GM20431 (cell line): ENCODE results near the gene R3HDM2.

Experiments used
- in situ Hi-C: fragments of 300-500 bp; cut with MseI, MboI; formaldehyde crosslinking; loops from one replicate; pipeline ENCODE4 v1.15.0; 2020; ENCODE audit warnings: low sequenced_read_pairs; ENCODE audit not compliant: unreplicated experiment

The R3HDM2 gene

GRCh38 chr12:57430931-57431566 lies at the start of gene R3HDM2:
Gene R3HDM2 (minus strand): TSS chr12:57431043. CDS start chr12:57310428, 120,615 bp downstream.
- in situ Hi-C loops = no loop called here

DNA sequence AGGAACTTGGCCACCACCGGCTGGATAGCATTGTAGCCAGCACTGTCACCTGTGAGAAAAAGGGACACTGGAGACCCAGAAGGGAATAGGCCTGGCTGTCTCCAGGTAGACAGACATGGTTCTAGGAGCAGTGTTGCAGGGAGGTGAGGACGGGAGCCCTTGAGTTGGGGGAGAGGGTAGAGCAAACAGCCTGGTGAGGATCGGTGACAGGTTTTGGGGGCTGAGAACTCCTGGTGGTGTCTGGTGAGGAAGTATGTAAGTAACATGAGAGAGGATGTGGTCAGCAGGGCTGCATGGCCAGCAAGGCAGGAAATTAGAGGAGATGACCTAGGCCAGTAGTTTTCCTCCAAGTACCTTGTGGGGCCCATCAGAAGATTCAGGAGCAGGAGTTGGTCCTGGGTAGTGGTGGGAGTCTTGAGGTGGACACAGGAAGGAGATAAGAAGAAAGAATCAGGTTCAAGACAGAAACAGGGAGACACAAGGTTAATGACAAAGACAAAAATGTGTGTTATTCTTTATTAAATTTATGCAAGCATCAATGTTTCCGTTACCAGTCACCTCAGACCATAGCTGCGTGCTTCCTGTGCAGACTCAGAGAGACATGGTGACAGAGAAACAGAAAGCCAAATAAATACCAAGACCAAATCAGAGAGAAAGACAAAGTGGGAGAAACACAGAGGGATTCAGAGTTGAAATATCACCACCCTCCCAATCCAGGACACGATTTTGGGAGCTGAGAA lies 48.7 kb upstream of the R3HDM2 start, which contains the start of gene ARHGAP9:
TSS of gene ARHGAP9 (minus strand) at position 491 of the 740 bp plus-strand sequence. CDS start at position 31, 460 bp downstream.
- in situ Hi-C loops = no loop called here

DNA sequence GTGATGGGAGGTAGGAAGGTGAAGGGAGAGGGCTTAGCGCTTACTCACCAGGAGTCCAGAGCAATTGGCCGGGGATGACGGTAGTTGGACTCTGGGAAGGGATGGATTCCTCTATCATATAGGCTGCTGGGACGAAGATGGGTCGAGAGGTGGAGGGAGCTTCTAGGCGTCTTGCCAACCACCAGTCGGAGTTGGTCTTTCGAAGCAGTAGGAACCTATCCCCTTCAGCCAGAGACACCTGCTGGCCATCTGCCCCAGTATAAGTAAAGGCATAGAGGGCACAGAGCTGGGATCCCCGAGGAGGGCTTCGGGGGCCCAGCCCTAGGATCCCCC lies 48.2 kb upstream of the R3HDM2 start:
- in situ Hi-C loops = no loop called here

DNA sequence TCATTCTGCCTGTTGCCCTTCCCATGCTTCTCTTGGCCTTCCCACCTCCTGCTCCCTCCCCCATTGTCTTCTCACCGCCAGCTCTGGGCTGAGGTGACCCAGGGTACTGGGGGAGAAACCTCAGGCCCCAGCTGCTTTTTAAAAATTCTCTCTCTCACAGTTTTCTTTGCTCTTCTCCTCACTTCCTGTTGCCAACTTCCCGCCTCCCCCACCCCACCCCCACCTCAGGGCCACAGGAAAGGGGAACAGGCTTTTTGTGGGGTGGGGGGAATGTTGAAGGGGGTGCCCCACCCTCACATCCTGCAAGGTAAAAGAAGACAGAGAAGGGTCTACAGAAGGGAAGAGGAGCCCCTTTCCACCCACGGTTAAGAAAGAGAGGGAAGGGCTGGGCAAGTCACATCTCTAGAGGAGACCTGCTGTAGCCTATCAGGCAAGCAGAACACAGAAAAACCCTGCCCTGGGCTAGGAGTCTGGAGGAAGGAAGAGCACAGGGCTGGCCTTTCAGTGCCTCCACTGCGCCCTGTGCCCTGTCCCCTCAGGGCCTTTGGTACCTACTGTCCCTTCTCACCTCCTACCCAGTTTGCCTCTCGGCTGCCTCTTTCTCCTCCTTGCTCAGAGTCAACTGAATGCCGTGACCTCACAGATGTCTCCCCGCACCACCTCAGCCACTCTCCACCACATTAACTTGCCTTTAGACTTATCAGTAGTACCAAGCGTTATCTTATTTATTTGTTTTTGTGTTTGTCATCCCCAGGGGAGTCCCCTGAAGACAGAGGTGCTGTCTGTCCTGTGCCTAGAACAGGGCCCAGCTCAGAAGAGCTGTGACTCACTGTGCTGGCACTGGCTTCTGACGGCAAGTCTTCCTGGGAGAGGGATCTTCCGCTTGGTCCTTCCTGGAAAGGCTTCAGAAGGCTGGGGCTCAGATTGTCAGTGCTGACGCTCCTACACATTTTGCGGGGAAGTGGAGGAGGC lies 47.2 kb upstream of the R3HDM2 start:
- in situ Hi-C loops = no loop called here

GRCh38 chr12:57476993-57477709 lies 46.3 kb upstream of the R3HDM2 start:
- in situ Hi-C loops = no loop called here

DNA sequence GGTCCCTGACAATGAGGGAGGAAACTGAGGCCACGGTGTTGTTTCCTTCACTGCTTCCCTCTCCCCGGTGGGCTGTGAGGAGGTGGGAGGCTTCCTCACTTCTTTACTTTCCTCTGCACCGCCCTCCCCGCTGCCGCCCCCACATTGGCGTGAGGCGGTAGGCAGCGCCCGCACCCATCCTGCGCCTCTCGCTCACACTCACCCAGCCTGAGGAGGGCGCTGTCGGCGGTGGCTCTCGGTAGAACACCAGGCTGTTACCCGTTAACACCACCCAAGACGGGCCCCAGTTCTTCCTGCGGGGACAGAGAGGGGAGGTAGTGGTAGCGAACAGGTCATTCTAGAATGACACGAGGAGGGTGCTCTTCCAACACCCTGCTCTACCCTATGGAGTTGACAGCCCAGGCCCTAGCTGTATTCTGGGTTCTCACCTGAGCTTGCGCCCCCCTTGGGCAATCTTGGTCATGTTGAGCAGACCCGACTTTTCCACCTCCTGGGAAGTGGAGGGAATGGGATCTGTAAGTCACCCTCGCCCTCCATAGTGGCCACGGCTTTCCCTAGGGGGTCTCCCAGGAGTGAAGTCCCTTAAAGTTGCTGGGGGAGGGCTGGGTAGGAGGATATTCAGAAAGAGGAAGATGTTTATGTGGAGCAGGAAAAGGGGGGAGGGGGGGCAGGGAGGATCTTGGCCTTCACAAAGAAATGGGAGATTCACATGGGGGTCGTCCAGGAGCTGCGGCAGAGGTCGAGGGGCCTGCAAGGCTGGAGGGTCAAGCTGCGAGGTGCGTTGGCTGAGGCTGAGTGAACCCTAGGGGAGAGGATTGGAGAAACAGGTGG lies 45.5 kb upstream of the R3HDM2 start:
- in situ Hi-C loops = no loop called here

DNA sequence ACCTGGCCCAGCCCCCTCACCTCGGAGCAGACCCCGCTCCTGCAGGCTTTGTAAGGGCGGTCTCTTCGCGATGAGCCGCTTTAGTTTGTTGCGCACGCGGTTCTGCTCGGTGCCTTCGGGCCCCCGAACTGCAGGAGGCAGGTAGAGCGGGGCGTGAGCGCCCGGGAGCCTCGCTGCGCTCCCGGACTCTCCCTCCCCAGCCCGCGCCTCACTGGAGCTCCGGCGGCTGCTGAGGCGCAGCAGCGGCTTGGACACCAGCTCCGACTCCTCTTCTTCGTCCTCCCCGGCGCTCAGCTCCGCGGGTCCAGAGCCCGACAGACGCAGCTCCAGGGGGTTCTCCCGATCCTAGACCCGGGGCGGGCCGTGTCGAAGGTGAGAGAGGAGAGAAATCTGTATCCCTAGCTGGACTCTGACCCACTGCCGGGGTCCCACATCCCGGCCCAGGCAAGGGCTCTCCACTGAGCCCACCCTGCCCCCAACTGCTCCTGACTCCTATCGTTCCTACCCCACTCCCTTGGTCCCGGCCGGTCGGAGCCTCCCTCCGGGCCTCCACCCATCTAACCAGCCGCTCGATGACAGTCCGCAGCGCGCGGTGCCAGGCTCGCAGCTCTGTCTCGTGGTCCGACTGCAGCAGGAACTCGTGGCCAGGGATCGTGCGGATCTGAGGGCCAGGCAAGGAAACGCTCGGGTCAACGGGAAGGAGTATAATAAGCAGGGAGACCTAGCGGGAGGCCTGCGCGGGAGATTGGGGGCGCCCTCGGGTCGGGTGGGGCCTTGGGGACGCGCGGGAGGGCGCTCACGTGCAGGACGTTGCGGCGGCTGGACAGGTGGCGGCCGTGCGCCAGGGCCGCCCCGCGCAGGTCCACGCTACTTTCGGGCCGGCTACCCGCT lies 44.7 kb upstream of the R3HDM2 start:
- in situ Hi-C loops = no loop called here

DNA sequence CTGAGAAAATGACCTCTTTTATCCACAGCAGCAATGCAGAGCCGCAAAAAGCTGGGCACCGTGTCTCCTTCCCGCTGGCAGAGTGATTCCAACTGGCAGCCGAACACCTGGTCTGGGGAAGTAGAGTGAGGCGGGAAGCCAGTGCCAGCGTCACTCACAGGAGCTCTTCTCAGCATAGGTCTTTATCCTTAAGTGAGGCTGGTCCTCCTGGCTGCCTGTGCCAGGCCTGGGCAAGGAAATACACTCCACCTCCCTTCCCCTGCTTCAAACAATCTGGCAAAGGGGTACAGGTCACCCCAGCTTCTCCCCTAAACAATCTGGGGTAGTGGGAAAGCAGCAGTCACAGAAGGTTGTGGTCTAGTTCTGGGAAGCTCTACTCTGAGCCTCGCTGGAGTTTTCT lies 44.0 kb upstream of the R3HDM2 start:
- in situ Hi-C loops = no loop called here

DNA sequence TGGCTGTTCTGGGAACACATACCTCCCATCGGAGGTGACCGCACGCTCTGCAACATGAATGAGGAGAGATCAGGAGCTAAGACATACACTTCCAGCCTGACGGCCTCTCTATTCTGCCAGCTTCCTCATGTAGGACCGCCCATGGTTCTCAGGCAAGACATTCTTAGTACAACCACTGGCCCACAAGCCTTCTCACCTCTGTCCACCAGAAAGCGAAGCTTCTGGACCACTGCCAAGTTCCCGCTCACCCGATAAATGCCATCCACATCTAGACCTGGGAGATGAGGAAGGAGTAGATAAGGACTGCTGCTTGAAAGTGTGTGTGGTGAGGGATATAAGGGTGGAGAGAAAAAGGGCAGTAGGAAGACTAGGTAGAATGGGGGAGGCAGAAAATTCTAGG lies 43.6 kb upstream of the R3HDM2 start:
- in situ Hi-C loops = no loop called here

GRCh38 chr12:57473886-57474285 lies 43.0 kb upstream of the R3HDM2 start:
- in situ Hi-C loops = no loop called here

- in situ Hi-C loops = no loop called here
Observed at GRCh38 chr12:57473392-57473791, 42.5 kb upstream of the R3HDM2 start.

DNA sequence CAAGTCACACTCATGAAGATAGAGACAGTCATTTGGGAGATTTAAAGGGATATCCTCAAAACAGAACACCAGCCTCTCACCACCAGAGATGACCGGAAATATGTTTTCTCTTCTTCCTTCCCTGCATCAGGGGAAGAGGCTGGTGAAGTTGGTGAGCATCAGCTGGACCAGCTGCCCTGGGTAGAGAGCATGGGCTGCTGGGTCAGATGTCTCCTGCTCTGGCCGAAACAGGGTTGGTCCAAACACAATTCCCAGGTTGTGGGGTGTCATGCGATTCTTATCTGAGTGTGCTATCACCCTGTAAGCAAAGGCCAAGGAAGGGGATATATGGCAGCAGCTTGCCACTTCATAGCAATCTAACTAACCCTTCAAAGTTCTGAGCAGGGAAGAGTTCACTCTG lies 41.5 kb upstream of the R3HDM2 start:
- in situ Hi-C loops = no loop called here

- in situ Hi-C loops = no loop called here
Observed at GRCh38 chr12:57471661-57472060, 40.8 kb upstream of the R3HDM2 start.

GRCh38 chr12:57470970-57471656 lies 40.3 kb upstream of the R3HDM2 start:
- in situ Hi-C loops = no loop called here

GRCh38 chr12:57470286-57470969 lies 39.6 kb upstream of the R3HDM2 start:
- in situ Hi-C loops = no loop called here

DNA sequence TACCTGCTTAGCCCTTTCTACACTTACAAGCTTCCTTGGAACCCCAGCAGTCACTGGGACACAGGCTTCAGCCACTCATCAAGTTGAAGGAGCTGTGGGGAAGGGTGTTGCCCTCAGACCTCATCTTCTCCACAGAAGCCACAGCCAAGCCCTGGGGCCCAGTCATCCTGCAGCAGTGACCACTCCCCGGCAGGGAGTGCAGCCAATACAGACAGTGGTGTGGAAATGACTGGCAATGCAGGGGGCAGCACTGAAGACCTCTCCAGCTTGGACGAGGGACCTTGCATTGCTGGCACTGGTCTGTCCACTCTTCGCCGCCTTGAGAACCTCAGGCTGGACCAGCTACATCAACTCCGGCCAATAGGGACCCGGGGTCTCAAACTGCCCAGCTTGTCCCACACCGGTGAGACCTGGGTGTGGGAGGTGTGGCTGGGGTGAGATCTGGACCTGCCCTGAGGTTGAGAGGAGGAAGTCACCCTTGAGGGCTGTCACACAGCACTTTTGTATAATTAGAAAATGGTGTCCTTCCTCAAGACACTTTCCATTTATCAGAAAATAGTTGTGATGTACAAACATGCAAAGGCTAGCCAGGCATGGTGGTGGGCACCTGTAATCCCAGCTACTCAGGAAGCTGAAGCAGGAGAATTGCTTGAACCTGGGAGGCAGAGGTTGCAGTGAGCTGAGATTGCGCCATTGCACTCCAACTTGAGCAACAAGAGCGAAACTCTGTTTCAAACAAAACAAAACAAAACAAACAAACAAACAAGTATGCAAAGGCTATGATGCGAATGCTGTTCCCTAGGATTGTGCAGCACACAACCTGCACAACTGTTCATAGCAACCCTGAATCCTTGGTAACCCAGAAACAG lies 38.7 kb upstream of the R3HDM2 start:
- in situ Hi-C loops = no loop called here
